GM21786 (cell line): Measurements from ENCODE around the gene SLC4A11.

Experiments used
- ATAC-seq: cut with Tn5 transposase; IDR thresholded peaks from one replicate; pipeline ENCODE4 v1.9.1; 2021; ENCODE audit not compliant: unreplicated experiment

SLC4A11 gene

GRCh38 chr20:3246682-3247081 lies 7.7 kb upstream of the SLC4A11 start:
- ATAC-seq = no peak

DNA sequence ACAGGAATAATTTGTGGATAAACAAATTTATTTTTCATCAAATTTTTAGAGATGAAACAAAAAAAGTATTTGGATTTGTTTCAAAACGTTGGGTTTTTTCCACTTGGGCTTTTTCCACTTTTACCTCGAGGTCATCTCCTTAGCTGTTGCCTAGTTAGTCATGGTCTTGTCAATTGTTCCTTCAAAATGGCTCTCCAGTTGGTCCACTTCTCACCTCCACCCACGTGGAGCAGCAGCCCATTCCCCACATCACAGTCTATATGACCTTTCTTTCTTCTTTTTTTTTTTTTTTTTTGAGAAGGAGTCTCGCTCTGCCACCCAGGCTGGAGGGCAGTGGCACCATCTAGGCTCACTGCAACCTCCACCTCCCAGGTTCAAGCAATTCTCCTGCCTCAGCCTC lies 6.7 kb upstream of the SLC4A11 start:
- ATAC-seq = no peak

DNA sequence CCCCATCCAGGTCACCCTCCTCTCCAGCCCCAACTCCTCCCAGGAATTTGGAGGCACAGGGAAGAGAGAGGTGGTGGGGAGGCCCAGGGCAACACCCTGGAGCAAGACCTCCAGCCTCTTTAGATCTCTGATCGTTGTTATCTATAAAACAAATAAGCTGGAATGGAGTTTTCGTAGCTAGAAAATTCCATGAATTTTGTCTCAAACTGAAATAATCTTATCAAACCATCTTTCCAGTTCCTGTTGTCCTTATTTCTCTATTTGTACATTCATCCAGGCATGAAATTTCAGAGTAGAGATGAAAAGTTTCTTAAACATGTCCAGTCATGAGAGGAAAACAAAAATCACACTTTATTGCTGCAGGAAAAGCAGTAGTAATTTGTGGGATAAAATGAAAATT lies 6.2 kb upstream of the SLC4A11 start:
- ATAC-seq = no peak

GRCh38 chr20:3244613-3245012 lies 5.6 kb upstream of the SLC4A11 start:
- ATAC-seq = no peak

DNA sequence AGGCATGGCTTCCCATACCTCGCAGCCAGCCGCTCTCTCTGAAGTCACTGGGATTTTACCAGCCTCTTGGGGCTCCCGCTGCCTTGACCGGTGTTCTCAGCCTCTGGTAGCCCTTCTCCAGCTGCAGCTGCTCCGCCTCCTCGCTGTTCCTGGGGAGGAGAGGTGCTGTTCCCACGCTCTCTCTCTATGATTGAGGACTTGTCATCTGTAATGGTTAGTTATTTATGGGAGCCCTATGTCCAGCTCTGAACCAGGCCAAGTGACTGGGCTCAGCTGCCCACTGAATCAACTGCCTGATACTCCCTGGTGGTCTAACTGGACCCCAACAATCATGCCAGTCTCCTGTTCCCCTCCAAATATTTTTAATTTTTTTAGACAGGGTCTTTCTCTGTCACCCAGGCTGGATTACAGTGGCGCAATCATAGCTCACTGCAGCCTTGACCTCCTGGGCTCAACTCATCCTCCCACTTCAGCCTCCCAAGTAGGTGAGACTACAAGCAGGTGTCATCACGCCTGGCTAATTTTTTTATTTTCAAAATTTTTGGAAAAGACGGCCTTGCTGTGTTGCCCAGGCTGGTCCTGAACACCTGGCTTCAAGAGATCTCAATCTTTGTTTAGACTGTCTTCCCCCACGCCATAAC lies 4.8 kb upstream of the SLC4A11 start:
- no peak for ATAC-seq

- no peak for ATAC-seq
Observed at GRCh38 chr20:3242172-3242692, 3.2 kb upstream of the SLC4A11 start.

GRCh38 chr20:3240776-3241363 lies 1.9 kb upstream of the SLC4A11 start:
- no peak for ATAC-seq

DNA sequence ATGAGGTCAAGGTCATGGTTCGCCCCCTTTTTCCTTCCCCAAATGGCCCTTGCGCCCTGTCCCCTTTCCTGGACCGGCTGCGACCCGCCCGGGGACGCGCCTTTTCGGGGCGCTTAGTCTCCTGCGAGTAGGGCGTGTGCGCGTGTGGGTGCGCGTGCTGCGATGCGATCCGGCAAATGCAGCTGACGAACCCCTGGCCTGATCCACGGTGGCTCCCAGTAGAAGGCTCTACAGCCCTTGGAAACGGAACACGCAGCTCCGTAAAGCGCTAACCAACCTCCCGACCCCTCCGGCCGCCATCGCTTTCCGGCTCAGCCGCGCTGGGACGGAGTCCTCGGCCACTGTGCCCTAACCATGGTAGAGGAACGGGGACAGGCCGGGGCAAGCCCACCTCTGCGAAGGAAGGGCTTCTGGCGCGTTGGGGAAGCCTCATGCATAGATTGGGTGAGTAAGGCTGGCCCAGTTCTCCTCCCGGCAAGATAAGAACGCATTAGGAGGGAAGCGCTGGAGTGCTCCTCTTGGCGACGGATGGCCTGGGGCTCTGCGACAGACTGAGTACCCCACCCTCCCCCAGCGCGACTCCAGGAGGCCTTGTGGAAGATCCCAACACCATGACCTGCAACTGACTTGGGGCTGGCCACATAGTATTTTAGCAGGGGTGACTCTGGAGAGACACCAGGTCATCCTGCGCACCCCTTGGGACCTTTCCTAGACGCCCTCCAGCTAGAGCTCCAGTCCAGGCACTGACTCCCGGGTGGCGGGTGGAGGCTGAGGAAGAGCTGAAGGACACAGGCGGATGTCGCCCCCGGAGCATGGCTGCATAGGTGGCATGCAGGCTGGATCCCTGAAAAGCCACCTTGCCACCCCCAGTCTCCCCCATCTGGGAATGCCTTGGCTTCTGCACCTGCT lies 1.1 kb upstream of the SLC4A11 start:
- ATAC-seq = no peak

DNA sequence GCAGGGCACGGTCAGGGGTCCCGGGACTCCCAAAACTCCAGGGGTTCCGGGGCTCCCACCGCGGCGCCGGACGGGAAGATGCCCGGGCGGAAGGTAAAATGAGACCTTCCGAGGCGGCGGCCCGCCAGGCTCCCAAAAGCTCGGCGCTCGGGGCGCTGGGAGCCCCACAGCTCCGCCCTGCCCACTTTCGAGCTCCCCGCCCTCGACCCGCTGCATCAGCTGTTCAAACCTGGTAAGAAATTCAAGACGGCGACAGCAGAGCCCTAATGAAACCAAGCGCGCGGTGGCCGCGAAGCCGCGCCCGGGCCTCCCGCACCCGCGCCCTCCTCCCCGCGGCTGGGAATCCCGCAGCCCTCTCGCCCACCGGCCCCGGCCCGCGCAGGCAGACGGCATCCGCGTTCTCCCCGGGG lies 369 bp downstream of the SLC4A11 start:
- no peak for ATAC-seq

- ATAC-seq = no peak
Observed at GRCh38 chr20:3237958-3238615, 903 bp downstream of the SLC4A11 start.

GRCh38 chr20:3237011-3237957 lies 1.7 kb downstream of the SLC4A11 start:
- no peak for ATAC-seq

DNA sequence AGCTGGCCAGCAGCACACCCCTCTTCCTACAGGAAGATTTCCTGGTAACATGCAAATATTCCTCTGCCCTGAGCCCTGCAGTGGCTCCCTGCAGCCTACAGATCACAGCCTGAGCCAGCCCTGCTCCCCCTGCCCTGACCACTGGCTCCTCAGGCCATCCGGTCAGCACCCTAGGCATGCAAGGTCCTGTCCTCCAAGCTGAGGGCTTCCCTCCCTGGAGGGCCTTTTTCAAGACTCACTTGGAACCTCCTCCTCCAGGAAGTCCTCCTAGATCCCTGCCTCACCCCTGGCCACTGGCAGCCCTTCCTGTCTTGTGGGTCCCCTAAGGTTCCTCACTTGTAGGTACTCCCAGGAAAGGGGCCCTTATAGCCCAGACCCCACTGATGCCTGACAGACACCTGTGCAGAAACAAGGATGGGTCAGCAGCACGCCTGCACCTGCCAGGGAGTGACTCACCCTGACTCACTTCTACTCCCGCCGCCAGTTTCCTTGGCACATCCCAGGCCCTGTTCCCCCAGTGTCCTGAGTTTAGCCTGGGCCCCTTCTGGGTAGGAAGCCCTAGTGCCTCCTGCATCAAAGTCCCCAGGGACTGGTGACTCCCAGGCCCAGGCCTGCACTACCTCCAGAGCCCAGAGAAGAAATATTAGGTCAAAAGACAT lies 3.2 kb downstream of the SLC4A11 start:
- no peak for ATAC-seq

DNA sequence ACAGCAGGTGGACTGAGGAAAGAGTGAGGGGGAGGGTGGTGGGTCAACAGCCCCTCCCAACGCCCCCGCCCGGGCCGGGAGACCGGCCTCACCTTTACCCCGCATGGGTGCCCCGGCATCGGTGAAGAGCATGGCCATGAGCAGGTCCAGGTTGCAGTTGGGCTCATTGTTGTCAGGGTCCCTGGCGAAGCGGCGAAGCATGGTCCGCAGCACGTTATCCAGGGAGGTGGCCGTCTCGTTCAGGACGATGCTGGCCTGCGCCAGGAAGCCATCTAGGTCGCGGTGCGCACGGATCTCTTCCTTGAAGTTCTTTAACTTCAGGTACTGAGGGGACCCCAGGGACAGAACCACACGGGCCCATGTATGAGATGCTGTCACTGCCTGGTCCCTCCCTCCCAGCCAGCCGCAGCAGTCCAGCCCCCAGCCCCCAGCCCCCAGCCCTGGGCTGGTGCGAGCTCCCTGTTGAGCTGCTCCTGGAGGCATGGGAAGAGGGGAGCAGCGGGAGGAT lies 4.9 kb downstream of the SLC4A11 start:
- no peak for ATAC-seq

- ATAC-seq = no peak
Observed at GRCh38 chr20:3233131-3233990, 5.6 kb downstream of the SLC4A11 start.

GRCh38 chr20:3231889-3232588 lies 7.0 kb downstream of the SLC4A11 start:
- no peak for ATAC-seq

DNA sequence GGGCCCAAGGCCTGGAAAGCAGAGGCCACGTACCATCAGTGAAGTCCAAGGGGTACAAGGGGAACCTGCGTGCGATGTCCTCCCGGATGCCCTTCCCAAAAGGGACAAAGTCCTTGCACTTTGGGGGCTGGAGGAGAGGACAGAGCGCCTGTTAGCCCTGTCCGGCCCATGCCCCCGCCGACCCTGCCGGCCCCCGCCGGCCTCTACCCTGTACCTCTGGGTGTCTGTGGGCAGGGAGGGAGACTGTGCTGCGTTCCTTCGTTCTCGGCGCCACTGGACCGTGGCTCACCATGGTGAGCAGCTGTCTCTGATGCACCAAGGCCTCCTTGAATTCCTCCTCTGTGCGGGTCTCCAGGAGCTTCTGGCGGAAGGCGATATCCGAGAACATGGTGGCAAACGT lies 7.9 kb downstream of the SLC4A11 start:
- ATAC-seq = no peak

DNA sequence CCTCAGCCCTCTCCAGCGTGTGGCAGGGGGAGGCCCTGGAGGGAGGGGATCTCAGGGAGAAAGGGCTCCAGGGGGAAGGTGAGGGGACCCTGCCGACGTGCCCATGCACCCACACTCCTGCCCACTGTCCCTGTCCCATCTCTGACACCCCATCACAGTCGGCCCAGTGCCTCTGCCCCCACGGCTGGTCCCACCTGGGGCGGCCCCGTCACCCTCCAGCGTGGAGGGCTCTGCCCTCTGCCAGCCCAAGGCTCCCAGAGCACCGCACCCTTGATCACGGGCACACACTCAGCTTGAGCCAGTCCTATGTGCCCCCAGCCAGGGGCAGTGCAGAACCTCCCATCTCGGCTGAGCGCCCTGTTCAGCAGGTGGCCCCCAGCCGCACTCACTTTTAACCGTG lies 9.2 kb downstream of the SLC4A11 start:
- ATAC-seq = no peak

DNA sequence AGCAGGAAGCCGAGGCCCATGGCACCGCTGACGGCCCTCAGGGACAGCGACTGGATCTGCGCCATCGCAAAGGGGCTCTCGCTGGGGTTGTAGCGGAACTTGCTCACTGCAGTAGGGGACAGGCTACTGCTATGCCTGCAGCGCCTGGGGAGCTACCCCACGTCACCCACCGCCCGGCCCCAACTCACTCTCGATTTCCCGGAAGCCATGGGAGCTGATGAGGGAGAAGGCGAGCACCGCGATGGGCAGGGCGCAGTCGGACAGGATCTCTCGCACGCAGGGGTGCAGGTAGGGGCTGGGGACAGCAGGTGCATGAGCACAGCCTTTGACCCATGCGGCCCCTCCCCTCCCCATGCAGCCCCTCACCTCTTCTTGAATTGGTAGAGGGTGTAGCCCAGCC lies 9.8 kb downstream of the SLC4A11 start:
- no peak for ATAC-seq
